HG03103 (cell line): ENCODE data around the gene ZG16B.

Experiments
- ATAC-seq: cut with Tn5 transposase; IDR thresholded peaks from one replicate; pipeline ENCODE4 v1.9.1; 2021; ENCODE audit warnings: low read depth; ENCODE audit not compliant: unreplicated experiment

ZG16B gene

DNA sequence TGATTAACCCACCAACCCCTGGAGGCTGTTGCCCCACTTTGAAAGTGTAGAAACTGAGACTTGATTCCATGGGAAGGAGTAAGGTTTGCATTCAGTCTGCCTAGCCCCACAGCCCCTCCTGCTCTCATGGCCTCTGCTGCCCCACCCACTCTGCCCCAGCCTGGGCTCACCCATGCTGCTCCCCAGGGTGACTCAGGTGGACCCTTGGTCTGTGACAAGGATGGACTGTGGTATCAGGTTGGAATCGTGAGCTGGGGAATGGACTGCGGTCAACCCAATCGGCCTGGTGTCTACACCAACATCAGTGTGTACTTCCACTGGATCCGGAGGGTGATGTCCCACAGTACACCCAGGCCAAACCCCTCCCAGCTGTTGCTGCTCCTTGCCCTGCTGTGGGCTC, 25.4 kb upstream of the ZG16B start:
- ATAC-seq = no peak

DNA sequence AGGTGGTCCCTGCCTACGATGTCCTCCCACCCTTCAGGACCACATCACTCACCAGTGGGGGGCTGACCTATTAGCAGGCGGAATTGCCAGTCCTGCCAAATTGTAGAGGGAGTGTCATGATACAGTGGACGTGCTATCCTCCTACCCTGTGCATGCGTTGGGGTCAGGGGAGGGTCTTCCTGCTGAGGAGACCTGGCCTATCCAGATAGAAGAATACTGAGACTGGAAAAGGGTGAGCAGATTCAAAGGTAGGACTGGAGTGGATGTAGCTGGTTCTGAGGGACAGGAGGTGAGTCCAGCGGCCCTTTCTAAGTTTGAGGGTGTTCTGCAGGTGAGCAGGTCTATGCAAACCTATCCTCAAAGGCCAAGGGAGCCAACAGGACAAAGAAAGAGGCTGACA, 23.8 kb upstream of the ZG16B start:
- no peak for ATAC-seq

DNA sequence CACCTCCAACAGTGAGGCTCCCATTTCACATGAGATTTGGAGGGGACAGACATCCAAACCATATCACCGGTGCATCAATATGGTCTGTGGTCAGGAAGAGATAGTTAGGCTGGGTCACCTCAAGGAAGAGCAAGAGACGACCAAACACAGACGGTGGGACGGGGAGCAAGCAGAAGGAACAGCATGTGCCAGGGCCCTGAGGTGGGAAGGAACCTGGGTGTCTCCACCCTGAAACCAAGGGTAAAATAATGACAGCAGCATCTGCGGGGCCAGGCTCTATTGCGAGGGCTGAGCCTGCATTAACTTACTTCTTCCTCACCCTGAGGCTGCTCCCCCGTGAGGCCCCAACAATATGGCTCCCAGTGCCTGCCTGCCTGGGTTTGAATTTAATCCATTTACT, 21.9 kb upstream of the ZG16B start:
- ATAC-seq = no peak

DNA sequence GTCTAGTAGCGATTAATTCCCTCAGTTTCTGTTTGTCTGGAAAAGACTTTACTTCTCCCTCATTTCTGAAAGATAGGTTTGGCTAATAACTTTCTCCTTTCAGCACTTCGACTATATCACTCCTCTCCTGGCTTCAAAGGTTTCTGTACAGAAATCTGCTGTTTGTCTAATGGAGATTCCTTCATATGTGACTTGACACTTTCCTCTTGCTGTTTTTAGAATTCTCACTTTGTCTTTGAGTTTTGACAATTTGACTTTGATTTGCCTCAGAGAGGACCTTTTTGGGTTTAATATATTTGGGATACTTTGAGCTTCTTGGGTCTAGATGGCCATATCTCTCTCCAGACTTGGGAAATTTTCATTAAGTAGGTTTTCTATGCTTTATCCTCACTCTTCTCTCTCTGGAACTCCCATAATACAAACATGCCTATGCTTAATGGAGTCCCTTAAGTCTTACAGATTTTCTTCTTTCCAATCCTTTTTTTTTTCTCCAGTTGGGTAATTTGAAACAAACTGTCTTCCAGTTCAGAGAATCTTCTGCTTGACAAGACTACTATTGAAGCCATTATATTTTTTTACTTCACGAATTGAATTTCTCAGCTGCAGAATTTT, 20.8 kb upstream of the ZG16B start:
- no peak for ATAC-seq

DNA sequence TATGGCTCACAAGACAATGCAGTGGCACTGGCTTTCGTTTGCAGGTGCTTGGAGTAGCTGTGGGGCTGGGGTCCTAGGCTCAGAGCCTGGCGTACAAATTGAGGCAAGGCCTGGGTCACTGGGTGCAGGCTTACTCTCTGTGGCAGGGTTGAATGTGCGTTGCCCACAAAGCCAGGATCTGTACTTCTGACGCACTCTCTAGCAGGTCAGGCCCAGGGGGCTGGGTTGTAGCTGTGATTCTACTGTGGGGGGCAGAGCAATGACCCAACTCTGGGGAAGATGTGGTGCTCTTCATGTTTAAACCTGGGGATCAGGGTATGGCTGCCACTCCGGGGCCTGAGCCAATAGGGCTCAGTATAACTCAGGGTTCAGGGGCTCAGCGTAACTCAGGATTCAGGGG, 19.5 kb upstream of the ZG16B start:
- no peak for ATAC-seq

DNA sequence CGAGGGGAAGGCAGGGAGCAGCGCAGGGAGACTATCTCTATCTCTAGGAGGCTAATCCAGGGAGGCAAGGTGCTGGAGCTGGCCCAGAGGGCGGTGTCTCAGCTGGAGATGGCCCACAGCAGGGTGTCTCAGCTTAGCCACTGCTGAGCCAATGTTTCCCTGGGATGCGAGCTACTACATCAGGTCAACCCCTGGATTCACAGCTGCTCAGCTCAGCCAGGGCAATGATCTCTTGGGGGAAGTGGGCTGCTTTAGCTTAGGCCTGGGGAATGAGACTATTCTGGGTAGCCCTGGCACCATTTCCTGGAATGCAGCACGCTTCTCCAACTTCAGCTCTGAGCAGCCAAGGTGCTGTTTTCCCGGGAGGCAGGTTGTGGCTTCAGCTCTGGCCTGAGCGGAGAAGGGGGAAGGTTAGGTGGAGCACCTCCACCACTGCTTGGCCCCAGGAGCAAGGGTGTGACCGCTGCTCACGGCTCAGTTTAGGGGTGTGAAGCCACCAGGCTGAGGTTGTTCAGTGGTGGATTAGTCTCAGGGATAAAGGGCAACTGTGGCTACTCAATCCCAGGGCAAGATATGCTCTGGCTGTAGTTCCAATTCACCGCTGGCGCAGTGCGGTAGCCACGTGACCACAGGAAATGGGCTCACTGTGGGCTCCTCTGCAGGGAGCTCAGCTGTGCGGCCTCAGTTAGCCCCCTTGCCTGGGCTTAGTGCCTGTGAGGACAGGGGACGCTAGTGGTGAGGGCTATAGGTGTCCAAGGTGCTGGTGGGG, 18.2 kb upstream of the ZG16B start:
- ATAC-seq = no peak

DNA sequence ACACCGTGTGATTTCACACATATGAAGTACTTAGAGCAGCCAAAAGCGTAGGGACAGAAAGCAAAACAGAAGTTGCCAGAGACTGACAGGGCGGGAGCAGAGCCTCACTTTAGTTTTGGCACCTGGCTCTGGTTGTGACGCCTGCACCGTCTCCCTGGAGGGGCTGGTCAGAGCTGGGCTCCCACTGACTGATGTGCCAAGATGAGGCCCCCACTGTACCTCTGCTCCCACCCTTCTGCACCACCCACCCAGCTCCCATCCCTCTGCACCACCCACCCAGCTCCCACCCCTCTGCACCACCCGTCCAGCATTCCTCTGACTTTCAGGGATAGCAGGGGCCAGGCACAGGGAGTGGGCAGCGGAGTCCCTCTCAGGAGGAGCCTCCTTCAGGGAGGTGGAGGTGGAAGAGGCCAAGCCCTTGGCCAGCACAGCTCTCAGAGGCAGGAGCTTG, 16.3 kb upstream of the ZG16B start:
- ATAC-seq = no peak

DNA sequence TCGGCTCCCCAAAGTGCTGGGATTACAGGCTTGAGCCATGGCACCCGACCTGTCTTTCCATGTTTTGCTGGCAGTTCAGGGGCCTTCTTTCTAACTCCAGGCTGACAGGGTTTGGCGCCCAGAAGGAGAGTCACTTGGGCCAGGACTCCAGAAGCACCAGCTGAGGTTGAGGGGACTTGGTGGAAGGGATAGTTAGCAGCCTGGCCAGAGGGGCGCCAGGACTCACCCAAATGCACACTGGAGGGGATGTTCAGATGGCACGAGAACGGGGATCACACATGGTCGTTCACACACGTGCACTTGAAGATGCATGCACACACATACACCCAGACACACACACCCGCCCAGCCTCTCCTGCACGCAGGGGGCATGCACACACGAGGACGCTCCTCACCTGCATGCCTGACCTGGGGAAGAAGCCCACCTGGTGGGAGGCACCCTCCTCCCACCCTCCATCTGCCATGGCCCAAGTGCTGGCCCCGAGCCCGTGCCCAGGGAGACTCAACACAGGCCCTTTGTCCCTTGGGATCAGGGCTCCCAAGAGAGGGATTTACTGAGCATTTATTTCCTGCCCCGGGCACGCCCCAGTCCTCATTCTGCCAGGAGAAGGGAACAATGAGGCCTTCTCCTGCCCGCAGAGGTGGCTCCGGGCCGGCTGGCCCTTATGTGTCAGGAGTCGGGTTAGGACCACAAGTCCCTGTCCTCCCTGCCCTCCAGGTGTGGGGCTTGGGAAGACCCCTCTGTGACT, 15.4 kb upstream of the ZG16B start:
- ATAC-seq = no peak

DNA sequence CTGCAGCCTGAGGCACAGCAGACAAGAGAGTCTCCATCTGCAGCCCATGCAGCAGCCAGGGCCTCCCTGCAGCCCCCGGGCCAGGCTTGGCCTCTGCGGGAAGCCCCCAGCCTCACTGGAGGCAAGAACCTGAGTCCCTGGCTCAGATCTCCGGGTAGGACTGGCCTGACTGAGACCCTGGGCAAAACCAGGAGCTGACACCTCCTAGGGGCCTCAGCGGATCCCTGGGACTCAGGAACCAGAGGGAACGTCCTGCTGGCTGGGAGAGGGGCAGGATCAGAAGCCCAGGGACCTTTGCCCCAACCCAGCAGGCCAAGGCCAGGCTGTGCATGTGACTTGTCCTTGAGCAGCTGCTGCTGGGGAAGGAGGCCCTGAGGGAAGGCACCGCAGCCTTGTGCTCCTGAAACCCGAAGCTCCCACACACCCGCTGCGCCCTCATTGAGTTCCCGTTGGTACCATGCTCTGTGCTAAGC, 14.8 kb upstream of the ZG16B start:
- no peak for ATAC-seq

DNA sequence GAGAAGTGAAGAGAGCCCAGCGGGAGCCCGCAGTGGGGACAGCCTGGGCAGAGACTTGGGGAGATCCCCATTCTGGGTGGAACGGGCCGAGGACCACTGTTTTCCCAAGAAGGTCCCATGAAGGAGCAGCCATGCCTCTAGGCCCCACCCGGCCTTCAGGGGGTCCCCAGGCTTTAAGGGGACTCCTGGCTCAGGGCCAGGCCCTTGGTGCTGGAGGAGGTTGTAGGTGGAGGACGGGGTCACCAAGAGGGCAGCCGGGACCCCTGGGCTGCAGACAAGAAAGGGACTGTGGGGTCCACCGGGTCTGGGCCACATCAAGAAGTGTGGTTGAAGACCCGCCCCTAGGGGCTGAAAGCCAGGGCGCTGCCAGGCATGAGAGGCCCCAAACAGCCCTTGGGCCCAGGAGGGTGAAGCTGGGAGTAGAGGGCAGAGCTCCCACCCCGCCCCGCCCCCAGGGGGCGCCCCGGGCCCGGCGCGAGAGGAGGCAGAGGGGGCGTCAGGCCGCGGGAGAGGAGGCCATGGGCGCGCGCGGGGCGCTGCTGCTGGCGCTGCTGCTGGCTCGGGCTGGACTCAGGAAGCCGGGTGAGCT, 13.3 kb upstream of the ZG16B start, which contains the start of gene PRSS21:
Gene PRSS21, plus strand, starts transcription at position 487 of the 589 bp plus-strand sequence. Its CDS starts 32 bp downstream, at position 519.
- no peak for ATAC-seq

DNA sequence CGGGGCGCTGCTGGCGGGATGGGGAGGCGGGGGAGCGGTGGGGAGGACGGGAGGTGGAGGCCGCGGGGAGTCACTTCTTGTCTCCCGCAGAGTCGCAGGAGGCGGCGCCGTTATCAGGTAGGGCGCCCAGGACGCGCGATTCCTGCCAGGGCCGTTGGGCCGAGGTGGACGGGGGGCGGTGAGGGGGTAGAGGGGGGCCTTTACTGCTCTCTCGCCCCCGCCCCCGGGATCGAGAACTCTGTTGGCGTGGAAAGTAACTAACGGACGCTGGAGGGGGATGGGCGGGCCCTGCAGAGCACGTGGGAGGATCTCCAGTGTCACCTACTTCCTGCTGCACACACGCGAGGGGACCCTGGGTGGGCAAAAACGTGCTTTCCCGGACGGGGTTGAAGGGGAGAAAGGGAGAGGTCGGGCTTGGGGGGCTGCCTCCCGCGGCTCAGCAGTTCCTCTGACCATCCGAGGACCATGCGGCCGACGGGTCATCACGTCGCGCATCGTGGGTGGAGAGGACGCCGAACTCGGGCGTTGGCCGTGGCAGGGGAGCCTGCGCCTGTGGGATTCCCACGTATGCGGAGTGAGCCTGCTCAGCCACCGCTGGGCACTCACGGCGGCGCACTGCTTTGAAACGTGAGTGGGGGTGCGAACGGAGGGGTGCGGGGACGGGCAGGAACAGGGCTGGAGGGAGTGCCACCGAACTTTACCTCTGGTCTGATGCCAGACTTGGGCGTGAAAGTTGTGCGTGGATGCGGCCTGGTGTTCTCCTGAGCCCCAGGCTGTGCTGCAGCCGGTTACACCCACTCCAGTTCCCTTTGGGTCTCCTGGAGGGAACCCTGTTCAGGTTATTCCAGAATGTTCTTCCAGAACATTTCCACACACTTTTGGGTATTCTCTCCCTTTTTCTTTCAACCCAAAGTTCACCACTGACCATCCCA, 12.5 kb upstream of the ZG16B start:
- no peak for ATAC-seq

DNA sequence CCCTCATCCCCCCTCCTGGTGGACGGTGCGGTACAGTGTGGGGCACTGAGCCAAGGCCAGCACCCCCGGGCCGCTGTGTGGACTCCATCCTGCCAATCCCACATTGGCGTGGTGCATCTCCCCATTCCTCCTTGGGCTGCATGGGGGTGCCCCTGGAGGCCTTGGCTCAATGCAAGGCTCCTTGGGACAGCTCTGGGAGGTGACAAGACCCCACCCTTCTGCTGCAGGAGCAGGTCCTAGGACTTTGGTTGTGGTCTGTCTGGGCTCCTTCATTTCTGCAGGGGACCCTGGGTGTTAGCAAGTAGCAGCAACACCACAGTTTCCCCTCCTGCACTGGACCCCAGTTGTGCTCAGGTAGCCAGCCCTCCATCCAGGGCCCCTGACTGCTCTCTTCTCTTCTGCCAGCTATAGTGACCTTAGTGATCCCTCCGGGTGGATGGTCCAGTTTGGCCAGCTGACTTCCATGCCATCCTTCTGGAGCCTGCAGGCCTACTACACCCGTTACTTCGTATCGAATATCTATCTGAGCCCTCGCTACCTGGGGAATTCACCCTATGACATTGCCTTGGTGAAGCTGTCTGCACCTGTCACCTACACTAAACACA, 11.7 kb upstream of the ZG16B start:
- ATAC-seq = no peak

DNA sequence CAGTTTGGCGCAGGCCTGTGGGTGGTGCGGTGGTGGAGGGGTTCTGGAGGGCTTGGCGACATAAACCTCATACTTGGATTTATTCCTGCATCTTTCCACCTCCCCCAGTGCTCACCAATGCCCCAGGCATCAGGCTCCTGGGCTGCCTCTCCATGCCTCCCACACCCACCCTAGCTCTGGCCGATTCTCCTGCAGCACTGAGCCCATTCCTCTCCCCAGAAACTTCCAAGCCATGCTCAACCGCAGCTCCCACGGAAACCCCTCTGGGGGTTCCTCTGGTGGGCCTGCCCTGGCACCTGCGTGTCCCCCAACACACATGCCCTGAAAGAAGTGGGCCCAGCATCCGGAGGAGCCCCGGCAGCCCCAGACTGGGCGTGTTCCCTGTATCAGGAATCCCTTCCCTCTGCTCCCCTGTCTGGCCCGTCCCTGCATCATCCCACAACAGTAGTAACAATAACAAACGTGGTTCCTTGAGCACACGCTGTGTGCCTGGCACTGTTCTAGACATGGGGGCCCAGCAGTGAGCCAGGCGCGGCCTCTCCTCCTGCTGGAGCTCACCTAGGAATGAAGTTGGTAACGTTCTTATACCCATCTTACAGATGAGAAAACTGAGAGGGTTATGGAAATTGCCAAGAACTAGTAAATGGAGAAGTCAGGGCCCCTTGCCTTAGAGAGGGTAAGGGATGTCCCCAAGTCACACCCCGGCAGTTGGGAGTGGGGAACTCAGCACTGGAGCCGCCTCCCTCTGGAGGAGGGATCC, 10.7 kb upstream of the ZG16B start:
- no peak for ATAC-seq

DNA sequence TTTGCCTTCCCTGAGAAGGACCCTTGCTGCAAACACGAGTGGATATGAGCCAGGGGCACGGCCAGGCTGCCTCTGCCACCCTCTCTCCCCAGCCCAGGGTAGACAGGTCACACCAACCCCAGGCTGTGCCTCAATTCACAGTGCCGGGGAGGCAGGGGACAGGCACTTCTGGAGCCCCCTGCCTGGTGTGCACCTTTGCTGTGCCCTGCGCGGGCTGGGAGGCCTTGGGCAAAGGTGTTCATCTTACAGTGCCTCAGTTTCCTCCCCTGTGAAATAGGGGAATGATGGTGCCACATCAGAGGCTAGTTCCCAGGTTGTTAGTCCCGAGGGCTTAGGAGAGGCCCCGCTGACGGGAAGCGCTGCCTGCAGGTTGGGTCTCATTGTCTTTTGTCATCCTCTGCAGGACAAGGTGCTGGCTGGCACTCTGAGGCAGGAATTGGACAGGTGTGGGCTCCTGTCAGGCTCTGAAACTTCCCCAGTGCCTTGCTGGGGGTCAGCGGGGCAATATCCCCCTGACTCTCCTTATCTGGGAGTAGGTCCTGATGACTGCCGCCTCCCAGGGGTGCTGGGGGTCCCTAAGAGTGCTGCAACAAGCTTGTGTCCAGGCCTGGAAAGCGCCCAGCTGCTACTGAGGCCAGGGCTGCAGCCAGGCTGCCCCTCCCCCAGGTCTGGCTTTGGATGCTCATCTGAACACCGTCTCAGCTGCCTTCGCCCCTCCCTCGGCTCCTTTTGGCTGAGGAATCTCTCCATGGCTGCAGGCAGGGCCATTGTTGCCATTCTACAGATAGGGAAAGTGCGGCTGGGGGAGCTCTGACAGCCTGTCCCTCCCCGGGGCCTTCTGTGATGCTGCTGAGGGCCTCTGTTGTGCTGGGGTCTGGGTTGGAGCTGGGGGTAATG, 9.9 kb upstream of the ZG16B start:
- no peak for ATAC-seq

DNA sequence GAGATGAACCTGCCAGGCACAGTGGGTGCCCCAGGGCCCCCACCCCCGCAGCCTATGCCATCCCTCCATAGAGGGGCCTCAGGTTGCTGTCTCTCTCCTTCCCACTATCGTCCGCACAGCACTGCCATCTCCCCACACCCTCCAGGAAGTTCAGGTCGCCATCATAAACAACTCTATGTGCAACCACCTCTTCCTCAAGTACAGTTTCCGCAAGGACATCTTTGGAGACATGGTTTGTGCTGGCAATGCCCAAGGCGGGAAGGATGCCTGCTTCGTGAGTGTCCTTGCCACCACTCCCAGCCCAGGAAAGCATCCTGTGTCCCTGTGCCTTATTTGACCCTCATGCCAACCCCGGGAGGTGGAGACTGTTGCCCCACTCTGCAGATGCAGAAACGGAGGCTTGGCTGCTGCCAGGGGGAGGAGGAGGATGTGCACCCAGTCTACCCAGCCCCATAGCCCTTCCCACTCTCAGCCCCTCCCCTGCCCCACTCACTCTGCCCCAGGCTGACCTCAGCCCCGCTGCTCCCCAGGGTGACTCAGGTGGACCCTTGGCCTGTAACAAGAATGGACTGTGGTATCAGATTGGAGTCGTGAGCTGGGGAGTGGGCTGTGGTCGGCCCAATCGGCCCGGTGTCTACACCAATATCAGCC, 9.1 kb upstream of the ZG16B start:
- ATAC-seq = no peak

DNA sequence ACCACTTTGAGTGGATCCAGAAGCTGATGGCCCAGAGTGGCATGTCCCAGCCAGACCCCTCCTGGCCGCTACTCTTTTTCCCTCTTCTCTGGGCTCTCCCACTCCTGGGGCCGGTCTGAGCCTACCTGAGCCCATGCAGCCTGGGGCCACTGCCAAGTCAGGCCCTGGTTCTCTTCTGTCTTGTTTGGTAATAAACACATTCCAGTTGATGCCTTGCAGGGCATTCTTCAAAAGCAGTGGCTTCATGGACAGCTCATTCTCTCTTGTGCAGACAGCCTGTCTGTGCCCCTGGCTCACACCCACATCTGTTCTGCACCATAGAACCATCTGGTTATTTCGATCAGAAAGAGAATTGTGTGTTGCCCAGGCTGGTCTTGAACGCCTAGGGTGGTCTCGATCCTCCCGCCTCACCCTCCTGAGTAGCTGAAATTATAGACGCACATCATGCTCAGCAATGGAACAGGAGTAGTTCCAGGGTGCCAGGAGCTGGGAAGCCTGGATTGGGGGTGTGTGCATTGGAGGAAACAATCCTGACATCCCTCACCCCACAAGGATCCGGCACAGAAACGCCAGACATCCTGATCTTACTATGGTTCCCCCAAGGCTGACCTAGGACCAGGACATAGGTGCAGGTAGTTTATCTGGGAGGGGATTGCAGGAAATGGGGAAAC, 8.5 kb upstream of the ZG16B start:
- ATAC-seq = no peak

DNA sequence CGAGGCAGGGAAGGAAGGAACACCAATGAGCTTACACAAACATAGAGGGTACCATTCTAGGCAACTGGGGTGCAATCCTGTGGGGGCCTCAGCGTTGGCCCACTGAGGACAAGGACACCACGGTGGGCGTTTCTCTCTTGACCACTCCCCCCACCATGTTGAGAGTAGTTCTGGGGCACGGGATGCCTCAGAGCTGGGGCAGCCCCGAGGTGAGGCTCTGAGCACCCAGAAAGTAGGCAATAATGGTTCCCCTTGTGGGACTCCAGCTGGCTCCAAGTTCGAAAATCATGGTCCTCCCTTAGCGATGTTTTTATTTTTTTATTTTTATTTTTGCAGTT, 8.0 kb upstream of the ZG16B start:
- ATAC-seq = no peak
